NB4 (cell line): ENCODE data around the gene IDH3G.

ENCODE experiments used
- DNase-seq: peaks from one replicate; pipeline ENCODE4 v3.0.0; 2010; ENCODE audit warnings: low read depth
- H3K4me3 ChIP-seq: one replicate; pipeline ENCODE4 v1.5.1; 2011; ENCODE audit warnings: mild to moderate bottlenecking, low read depth, low read length, moderate library complexity
- CTCF ChIP-seq: IDR thresholded peaks from one replicate; pipeline ENCODE4 v1.5.1; 2012; ENCODE audit warnings: low read depth, low read length
- MAX ChIP-seq: IDR thresholded peaks from 2 replicates; pipeline ENCODE4 v1.6.1; 2011; ENCODE audit warnings: low read depth, low read length
- MYC ChIP-seq: IDR thresholded peaks from 2 replicates; pipeline ENCODE4 v1.6.1; 2011; ENCODE audit warnings: low read depth, low read length
- POLR2A ChIP-seq: IDR thresholded peaks from 2 replicates; pipeline ENCODE4 v1.6.1; 2011; ENCODE audit warnings: mild to moderate bottlenecking; ENCODE audit not compliant: insufficient read length; ENCODE audit errors: extremely low read depth

The IDH3G gene

GRCh38 chrX:153812220-153812619 is 18.0 kb upstream of the IDH3G start:
- no peak for DNase-seq
- TF ChIP-seq MAX (no peak), CTCF (no peak), MYC (no peak), POLR2A (no peak)
- H3K4me3 ChIP-seq, result no peak overlapping the region

GRCh38 chrX:153807976-153808375 is 13.8 kb upstream of the IDH3G start:
- no peak for TF ChIP-seq CTCF
- TF ChIP-seq POLR2A, result no peak
- H3K4me3 ChIP-seq, result no peak overlapping the region
- DNase-seq, result no peak

- H3K4me3 ChIP-seq, result no peak overlapping the region
- no peak for TF ChIP-seq MAX
- no peak for DNase-seq
These were observed 12.9 kb upstream of the IDH3G start for GRCh38 chrX:153806999-153807575.

GRCh38 chrX:153805436-153805835 is 11.3 kb upstream of the IDH3G start:
- TF ChIP-seq POLR2A (no peak), MYC (no peak), MAX (no peak), CTCF (no peak)
- no peak overlapping the region for H3K4me3 ChIP-seq
- no peak for DNase-seq

- no peak overlapping the region for H3K4me3 ChIP-seq
- no peak for TF ChIP-seq MYC
- TF ChIP-seq POLR2A, result no peak
- TF ChIP-seq MAX, result no peak
- TF ChIP-seq CTCF, result no peak
- no peak for DNase-seq
These were observed 10.4 kb upstream of the IDH3G start for GRCh38 chrX:153804621-153805020.

- DNase-seq, result no peak
- no peak overlapping the region for H3K4me3 ChIP-seq
- TF ChIP-seq MYC, result no peak
- no peak for TF ChIP-seq MAX
- no peak for TF ChIP-seq CTCF
These were observed 10.0 kb upstream of the IDH3G start for GRCh38 chrX:153804100-153804595.
